Measurements from ENCODE around the gene NOX5.

Gene NOX5

DNA sequence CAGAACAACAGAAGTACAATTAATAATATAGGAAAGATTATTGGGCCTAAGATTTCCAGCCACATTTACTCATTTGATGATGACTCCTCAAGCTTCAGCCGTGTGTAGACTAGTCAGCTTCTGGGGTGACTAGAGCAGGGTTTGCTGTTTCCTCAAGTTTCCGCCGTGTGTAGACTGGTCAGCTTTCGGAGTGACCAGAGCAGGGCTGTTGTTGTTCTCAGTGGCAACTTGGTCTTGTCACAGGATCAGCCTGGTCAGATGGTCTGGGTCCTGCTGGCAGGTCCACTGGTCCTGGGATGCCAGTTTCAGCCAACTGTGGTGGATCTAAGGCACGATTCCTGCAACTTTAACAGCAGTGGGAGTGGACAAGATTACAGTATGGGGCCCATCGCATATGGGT, 21.8 kb upstream of the NOX5 start:
- DNase-seq, result no peak

DNA sequence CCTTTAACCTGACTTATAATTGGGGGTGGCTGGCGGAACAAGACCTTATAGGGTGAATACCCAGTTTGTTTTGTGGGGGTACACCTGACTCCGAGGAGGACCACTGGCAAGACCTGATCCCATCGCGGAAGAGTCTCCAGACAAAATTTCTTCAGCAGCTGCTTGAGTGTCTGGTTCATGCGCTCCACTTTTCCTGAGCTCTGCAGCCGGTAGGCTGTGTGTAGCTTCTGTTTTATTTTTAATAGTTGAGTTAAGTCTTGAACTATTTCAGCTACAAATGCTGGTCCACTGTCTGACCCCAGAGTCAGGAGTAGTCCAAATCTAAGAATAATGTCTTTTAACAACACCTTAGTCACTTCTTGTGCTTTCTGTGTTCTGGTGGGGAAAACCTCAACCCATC, 21.2 kb upstream of the NOX5 start:
- DNase-seq, result no peak

DNA sequence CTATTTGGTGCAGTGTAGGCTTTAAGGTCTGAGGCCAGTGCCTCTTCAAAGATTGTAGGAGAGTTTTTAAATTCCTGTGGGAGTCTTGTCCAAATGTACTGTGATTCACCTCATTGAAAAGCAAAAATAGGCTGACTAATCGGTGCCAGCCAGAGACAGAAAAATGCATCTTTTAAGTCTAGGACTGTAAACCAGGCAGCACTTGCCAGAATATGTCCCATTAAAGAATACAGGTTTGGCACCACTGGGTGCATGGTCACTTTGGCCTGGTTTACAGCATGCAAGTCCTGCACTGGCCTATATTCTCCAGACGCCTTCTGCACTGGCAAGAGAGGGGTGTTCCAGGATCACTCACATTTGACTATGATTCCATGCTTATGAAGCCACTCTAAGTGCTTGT, 20.3 kb upstream of the NOX5 start:
- DNase-seq, result no peak

DNA sequence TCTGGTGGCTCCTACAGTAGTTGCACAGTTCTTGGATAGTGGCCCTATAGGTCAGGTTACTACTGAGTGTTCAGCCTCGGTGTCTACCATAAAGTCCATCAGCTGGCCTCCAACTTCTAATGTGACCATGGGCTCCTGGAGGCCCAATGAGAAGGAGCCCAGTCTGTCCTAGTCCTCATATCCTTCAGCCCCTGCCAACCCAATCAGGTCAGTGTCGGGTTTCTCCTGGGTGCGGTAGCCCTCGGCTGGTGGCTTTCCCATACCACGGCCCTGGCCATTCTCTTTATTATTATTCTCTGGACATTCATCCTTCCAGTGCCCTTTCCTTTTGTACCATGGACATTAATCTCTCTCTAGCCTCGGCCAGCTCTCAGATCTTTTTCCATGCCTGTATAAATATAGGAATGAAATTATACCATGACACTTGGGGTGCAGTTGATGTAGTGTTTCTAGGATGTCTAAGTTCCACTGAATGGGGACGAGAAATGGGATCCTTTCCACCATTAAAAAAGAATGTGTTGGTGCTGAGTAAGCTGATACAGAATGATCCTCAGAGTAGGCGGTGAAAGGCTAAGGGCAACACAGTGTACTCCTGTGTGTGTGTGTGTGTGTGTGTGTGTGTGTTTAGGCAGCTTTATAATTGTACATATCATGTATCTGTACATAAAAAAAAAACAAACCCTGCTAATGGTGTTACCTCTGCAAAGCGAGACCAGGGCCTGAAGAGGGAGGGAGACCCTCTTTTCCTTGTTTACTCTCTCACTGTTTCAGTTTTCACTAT, 19.3 kb upstream of the NOX5 start:
- peak in 1 of 3 experiments; percentile 44 for DNase-seq

DNA sequence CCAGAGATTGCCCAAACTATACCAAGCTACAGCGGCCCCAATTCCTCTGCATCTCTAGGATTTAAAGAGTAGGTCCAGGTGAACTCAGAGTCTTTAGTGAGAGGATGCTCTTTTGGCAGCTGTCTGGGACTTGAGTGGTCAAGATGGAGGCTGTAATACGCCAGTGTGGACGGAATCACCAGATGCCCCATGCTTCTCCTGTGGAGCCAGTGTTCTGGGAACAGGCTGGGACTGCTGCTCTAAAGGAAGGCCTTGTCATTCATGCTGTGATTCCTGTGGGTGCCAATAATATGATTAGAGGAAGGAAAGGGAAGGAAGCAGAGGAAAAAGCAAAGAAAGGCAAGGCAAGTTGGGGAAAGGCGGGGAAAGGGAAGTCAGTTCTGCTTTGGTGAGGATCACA, 17.4 kb upstream of the NOX5 start:
- DNase-seq, result no peak

DNA sequence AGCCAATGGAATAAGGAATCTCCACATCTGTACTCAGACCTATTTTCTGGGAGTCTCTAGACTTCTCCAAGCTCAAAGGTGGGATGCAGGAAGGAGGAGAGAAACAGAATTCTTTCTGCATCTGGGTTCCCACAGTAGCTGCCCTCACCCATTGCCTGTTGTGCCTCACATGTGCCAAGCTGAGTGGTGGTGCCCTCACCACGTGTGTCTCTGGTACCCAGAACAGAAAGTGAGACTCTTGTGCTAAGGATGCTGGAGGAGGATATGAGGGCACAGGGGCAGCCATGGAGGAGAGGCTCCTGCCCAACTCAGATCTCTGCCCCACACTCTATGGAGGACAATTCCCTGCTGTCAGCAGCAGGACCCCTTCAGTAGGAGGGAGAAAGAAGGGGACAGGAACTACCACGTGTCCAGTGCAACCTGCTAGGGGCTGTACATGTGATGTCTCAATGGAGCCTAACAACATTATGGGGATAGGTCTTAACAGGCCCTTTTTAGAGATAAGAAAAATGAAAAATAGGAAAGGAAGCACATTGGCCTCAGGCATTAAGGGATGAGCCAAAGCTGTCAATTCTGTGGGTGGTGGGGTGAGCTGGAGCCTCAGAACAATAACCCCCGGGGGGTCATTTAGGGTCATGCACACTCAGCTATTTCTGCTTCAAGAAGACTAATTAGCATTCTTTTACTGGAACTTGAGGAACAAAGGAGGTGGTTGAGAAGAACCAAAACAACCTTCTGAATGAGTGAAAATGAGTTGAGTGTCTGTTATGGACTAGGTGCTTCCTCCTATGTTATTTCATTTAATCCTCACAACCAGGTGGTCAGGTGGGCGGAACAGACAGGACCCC, 16.3 kb upstream of the NOX5 start:
- DNase-seq, result no peak

DNA sequence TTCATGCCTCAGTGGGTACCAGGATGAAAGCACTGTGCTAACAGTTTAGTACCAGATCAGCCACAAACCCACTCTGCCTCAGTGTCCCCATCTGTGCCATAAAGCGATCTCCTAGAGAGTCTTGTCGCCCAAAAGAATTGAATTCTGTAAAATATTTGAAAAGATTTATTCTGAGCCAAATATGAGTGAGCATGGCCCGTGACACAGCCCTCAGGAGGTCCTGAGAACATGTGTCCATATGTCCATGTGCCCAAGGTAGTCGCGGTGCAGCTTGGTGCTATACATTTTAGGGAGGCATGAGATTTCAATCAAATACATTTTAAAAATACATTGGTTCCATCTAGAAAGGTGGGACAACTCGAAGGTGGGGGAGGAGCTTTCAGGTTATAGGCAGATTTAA, 15.4 kb upstream of the NOX5 start:
- DNase-seq, result no peak

DNA sequence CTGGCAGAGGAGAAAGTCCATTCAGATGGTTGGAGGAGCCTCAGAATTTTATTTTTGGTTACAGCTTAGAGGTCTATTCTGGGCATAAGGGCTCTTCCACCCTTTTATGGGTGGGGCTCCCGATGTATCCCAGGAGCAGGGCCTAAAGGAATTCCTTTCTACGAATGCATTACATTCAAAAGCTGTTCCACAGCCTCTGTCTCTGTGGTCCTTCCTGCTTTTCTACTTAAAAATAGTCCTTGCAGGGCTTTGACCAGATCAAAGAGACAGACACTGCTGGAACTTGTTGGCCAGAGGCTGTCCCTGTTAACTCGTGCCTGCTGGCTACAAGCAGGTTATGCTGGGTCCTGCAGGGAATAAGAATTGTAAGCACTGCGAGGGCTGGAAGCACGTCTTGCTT, 14.4 kb upstream of the NOX5 start:
- DNase-seq, result no peak

DNA sequence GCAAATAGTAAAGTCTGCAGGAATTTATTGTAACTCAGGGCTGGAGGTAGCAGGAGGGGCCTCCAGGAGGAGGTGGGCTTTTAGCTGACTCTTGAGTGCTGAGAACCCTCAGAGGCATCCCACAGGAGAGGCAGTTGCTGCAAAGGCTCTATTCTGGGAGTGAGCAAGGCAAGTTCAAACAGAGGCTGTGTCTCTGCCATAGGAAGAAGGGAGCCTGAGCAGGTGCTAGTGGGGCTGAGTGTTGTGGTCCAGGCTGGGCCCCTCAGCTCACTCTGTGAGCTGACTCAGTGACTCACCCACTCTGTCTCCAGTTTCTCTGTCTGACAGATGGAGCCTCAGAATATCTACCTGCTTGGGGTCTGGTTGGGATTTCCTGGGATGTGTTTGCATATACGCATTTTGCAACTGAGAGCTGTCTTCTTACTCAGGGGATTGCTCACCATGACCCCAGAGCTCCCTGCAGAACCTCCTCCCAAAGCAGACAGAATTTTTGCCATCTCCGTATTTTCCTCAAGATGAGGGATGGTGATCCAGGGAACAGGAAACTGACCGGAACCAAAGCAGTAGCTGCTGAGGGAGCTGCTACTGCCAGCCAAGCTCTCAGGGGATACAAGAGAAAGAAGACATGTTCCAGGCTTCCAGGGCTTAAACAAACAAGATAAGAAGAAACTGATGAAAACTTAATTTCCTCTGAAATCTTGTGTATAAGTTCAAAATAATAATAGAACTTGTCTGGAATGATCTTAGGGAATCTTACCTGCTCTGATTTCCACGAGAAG, 13.6 kb upstream of the NOX5 start:
- no peak for DNase-seq

DNA sequence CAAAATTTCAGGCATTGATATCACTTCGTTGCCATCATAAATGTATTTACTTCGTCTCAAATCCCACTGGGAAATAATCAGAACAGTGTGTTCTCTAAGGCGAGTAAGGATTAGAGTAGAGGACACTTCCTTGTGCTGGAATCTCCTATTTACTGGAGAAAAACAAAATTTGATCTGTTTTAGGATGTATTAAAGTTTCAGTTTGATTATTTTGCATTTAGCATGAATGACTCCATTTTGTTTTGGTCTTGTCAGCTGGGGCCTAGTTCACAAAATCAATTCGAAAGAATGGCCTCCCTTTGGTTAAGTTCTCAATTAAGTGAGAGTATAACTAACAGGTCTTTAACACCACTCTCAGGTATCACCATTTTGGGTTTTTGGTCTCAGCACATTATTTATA, 11.7 kb upstream of the NOX5 start:
- DNase-seq, result no peak

DNA sequence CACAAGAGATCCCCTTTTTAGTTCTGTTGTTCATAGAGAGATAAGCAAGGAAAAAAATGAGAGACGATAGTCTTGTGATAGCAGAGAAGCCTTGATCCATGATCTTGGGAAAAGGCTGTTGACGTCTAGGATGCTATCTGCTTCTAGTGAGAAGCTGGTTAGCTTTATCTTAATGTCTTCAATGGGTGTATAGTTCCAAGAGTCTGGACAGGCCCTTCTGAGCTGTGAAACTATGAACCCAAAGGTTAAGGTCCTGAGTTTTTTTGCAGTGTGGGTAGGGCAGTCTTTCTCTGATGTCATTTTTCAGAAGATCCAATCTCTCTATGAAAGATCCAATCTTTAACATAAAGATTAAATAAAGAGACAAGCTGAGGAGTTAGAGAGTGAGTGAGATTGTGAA, 10.5 kb upstream of the NOX5 start:
- DNase-seq, result no peak

DNA sequence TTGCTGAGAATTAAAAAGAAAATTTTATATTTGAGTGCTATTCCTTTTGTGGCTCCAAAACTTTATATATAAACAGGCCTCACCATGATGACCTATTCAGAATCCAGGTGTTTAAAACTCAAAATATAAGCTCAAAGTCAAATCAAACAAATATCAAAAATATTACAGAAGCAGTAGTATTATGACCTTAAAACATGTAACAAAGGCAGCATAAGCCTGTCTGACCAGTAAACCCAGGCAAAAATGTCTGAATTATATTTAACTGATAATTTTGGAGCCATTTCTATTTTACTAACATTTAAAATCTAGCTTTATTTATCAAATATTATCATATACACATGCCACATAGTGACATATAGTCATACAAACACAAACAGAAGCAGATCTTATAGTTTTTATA, 6.4 kb upstream of the NOX5 start:
- no peak for DNase-seq

DNA sequence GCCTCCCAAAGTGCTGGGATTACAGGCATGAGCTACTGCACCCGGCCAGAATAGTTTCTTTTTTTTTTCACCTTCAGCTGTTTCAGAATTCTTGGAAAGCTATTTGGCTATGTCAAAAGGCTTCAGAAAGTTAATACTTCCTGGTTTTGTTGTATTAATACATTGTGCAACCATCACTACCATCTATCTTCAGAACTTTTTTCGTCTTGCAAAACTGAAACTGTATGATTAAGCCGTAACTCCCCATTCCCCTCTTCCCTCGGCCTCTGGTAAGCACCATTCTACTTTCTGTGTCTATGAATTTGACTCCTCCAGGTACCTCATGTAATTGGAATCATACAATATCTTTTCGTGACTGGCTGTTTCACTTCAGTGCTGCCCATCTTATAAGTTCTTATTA, 5.2 kb upstream of the NOX5 start:
- DNase-seq, result no peak

DNA sequence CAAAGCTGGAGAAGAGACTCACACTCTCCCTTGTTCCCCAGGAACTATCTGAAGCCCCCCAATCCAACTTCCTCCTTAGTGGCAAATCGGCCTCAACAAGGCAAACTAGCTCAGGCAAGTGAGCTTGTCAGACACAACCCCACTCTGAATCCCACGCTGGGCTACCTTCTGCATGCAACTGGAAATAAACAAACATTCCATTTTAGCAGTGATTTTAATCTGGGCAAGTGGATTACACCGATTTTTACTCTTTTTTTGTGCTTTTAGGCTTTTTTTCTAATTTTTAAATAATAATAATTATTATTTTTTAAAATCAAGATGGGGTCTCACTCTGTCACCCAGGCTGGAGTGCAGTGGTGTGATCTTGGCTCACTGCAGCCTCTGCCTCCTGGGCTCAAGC, 2.9 kb upstream of the NOX5 start:
- DNase-seq, result no peak

DNA sequence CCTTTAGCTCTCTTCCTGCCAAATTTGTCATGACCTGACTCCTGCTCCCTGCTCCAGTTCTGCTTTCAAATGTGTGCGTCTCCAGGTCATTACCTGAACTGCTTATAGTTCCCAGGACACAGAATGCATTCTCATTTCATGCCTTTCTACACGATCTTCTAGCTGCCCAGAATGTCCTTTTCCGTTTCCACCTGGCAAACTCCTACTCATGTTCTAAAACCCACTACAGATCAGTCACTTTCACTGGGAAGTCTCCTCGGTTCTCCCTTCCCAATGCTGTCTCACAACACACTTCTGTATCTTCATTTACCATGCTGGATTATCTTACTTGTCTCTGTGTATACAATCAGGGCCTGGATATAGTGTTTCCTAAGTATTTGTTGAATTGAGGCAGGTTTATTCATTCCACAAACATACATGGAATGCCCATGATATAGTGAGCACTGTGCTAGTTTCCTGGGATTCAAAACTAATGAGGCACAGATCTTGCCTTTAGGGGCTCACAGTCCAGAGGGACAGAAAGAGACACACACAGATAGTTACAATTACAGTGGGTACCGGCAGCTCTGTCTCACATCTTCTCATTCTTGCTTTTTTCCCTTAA, 1.6 kb upstream of the NOX5 start:
- no peak for DNase-seq

DNA sequence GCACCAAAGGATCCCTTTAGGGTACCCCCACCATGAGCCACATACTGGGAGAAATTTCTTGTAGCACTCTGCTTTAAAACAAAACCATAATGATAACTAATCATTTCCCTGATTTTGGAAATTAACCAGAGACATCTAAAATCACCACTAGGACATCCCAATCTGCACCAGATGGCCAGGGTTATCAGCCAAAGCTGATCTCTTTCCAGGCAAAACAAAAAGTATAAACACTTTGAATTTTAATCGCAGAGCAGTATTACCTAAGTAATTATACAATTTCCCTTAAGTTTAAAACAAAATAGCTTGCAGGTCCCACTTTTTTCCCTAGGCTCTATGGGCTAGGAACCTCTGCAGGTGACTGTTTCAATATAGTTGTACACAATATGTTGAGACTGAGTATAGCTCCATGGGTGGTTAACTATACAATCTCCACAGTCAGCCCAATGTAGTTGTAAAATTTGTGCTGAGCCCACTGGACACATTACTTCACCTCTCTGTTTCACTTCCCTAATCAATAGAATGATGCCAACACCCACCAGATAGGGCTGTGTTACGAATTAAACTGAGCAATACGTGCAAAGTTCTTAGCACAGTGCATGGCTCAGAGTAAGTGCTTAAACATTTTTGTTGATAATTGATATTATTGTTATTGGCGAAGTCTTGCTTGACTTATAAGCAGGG, 629 bp upstream of the NOX5 start:
- DNase-seq, result no peak

DNA sequence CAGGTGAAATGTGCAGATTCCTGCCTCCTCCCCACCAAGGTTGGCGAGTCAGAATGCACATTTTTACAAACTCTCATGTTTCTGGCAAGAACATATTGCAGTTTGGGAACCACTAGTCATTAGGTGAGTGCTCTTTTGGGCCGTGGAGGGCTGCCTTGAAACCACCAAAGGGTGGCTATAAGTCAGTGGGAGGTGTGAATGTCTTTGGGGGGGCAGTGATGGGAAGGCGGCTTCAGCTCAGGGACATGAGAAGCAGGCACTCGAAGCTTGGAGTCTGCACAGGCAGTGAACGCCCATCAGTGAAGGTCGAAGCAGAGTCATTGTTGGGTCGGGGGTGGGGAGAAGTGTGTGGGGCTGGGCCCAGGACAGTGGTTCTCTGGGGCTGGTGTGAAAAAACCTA, 1.1 kb downstream of the NOX5 start:
- DNase-seq, result no peak

DNA sequence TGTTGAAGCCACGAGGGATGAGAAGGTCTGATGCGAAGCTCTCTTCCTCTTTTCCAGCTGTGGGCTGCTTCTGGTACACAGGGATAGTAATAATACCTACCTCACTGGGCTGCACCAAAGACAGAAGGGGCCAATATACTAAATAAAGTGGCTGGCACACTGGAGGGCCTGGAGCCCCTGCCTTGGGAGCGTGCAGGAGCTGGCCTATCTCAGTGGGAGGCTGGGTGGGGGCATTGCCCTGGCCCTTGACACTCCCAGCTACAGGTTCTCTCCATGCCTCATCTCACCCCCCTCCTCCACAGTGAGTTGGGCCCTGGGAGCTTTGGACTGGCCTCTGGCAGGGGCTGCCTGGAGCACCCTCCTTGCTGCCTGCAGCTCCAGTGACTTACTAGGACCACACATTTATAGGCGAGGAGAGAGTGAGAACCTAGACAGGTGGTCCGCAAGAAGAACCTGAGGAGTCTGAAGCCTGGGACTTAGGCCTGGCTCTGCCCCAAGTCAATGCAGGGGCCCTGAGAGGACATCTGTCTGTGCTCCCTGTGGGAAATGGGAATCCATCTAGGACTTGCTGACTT, 1.6 kb downstream of the NOX5 start:
- DNase-seq, result no peak

DNA sequence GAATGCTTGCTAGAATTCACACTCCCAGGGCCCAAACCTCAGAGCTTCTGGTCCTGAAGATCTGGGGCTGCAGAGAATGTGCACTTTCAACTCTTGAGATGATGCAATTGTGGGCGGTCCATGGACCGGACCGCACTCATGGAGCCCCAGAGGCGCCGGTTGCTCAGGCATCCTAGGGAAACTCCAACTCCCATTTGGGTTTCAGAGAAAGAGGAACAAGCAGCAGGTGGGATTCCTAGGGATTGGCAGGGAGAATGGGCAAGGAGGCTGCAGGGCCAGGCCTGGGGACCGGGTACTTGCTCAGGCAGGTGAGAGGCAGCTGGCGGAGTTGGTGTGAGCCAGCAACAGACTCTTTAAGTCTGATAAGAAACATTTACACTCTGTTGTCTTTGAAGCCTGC, 3.5 kb downstream of the NOX5 start:
- DNase-seq, result no peak

DNA sequence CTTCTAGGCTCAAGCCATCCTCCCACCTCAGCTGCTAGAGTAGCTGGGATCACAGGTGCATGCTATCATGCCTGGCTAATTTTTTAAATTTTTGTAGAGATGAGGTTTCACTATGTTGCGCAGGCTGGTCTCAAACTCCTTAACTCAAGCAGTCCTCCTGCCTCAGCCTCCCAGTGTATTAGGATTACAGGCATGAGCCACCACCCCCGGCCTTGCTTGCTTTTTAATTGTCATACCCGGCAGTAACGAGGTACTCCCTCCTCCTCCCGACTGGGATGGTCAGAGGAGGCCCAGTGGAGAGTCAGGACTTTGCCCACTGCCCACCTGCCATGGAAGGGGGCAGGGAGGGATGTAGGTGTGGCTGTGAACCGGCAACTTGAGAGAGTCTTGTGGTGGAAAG, 4.5 kb downstream of the NOX5 start:
- DNase-seq, result no peak

DNA sequence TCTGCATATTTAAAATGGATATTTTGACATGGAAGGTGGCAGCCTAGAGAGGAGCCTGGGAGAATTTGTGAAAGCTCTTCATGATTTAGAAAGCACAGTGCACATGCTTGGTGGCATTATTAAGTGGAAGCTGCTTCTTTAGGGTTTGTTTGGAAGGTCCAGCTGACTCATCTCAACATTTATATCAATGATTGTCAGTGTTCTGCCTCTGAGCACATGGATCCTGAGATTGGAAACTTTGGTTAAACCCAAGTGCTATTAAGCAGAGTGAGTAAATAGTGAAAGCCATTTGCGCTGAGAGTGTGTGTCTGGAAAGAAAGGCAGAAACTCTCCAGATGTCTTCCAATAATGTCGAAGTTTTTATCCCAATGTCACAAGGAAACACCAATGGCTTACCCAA, 7.4 kb downstream of the NOX5 start:
- no peak for DNase-seq

DNA sequence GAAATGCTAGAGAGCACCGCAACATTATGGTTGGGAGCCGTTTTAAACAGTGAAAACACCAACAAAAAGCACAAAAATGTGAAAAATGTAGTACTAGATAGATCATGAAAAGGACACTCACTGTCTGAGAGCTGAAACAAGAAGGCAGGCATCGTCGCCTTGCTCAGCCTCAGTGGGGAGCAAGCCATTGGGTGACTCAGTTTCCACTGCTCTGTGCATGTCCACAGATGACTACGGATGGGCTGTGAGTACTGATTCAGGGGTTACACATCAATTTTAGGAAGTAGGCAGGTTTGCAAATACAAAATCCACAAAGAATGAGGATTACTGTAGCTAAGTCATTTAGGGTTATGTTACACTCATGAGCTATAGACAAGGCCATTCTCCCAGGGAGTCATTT, 10.8 kb downstream of the NOX5 start:
- no peak for DNase-seq

Measured in NCI-H1417 (cell line).